GM23248 (cell line): Measurements from ENCODE around the gene DPM1. TPM values are rescaled to one million over a fixed set of nuclear protein-coding genes. Genes with fewer than 3 reads are reported as not detected.

Experiments
- DNase-seq: peaks from one replicate; pipeline ENCODE4 v3.0.0-alpha.2; 2015
- H2AFZ ChIP-seq: fragments of 200-600 bp; sonication (generic); 2 replicates; pipeline ENCODE4 v1.6.1; 2016; ENCODE audit warnings: antibody characterized with exemption
- H3F3A ChIP-seq: fragments of 200-600 bp; sonication (generic); 2 replicates; pipeline ENCODE4 v1.6.1; 2016; ENCODE audit warnings: mild to moderate bottlenecking, antibody characterized with exemption, mixed run types; ENCODE audit not compliant: insufficient read depth
- H3K27ac ChIP-seq: fragments of 200-600 bp; sonication (generic); 2 replicates; pipeline ENCODE4 v1.5.1; 2016; ENCODE audit warnings: mild to moderate bottlenecking
- H3K27me3 ChIP-seq: fragments of 200-600 bp; sonication (generic); replicated peaks from 2 replicates; pipeline ENCODE4 v1.6.1; 2016; ENCODE audit warnings: mild to moderate bottlenecking; ENCODE audit not compliant: insufficient read depth
- H3K36me3 ChIP-seq: fragments of 200-600 bp; sonication (generic); 2 replicates; pipeline ENCODE4 v1.6.1; 2016; ENCODE audit warnings: low read depth, mild to moderate bottlenecking
- H3K4me1 ChIP-seq: fragments of 200-600 bp; sonication (generic); 2 replicates; pipeline ENCODE4 v1.6.1; 2016; ENCODE audit warnings: mild to moderate bottlenecking; ENCODE audit not compliant: insufficient read depth
- H3K4me2 ChIP-seq: fragments of 200-600 bp; sonication (generic); one replicate; pipeline ENCODE4 v1.6.1; 2016; ENCODE audit warnings: mild to moderate bottlenecking; ENCODE audit not compliant: unreplicated experiment
- H3K4me3 ChIP-seq: fragments of 200-600 bp; sonication (generic); 2 replicates; pipeline ENCODE4 v1.5.1; 2016; ENCODE audit warnings: mild to moderate bottlenecking
- H3K79me2 ChIP-seq: fragments of 200-600 bp; sonication (generic); 2 replicates; pipeline ENCODE4 v1.6.1; 2016; ENCODE audit warnings: mild to moderate bottlenecking; ENCODE audit not compliant: insufficient read depth
- H3K9ac ChIP-seq: fragments of 200-600 bp; sonication (generic); 2 replicates; pipeline ENCODE4 v1.6.1; 2016; ENCODE audit warnings: mild to moderate bottlenecking
- H3K9me2 ChIP-seq: fragments of 200-600 bp; sonication (generic); 2 replicates; pipeline ENCODE4 v1.6.1; 2016; ENCODE audit warnings: mixed run types, mild to moderate bottlenecking, moderate library complexity; ENCODE audit not compliant: insufficient read depth
- H3K9me3 ChIP-seq: fragments of 200-600 bp; sonication (generic); one replicate; pipeline ENCODE4 v1.6.1; 2017; ENCODE audit warnings: low read depth
- H4K20me1 ChIP-seq: fragments of 200-600 bp; sonication (generic); 2 replicates; pipeline ENCODE4 v1.6.0; 2016; ENCODE audit not compliant: insufficient read depth
- EZH2 ChIP-seq: fragments of 200-600 bp; sonication (generic); IDR thresholded peaks from 2 replicates; pipeline ENCODE4 v1.6.1; 2018; ENCODE audit warnings: antibody characterized with exemption, mild to moderate bottlenecking; ENCODE audit not compliant: insufficient read depth, poor library complexity, severe bottlenecking
- EZH2phosphoT487 ChIP-seq: fragments of 200-600 bp; sonication (generic); IDR thresholded peaks from 2 replicates; pipeline ENCODE4 v1.6.1; 2018; ENCODE audit warnings: antibody characterized with exemption, moderate library complexity, mild to moderate bottlenecking, low read depth; ENCODE audit not compliant: insufficient read depth
- WGBS, 2 experiments: methylation state at CpG; one replicate each; pipeline ENCODE4 v1.1.6; 2015 to 2017; ENCODE audit warnings: low lambda C conversion rate in 2 of 2, low coverage in 1 of 2; ENCODE audit errors: missing lambda C conversion rate in 2 of 2; 5-methylcytosine and 5-hydroxymethylcytosine counted together
- in situ Hi-C: fragments of 300-500 bp; cut with MboI; formaldehyde crosslinking; loops from 2 replicates; pipeline ENCODE4 v1.15.0; 2020
- polyA plus RNA-seq: library from polyadenylated mRNA; unstranded; fragments of >200 nt; fragmentation: Nextera tagmentation; extraction: Ambion mirVana; gene quantifications from 2 replicates; pipeline ENCODE4 v1.2.1, GENCODE V29; 2016
- total RNA-seq: library from RNA; depleted of rRNA; stranded (reverse); fragments of >200 nt; shearing (Covaris generic); gene quantifications from 2 replicates; pipeline ENCODE4 v1.2.3, GENCODE V29; 2014

The DPM1 gene
- total and polyA plus RNA-seq, 2 experiments from 2014 or later = 93.1 to 127 TPM

DNA sequence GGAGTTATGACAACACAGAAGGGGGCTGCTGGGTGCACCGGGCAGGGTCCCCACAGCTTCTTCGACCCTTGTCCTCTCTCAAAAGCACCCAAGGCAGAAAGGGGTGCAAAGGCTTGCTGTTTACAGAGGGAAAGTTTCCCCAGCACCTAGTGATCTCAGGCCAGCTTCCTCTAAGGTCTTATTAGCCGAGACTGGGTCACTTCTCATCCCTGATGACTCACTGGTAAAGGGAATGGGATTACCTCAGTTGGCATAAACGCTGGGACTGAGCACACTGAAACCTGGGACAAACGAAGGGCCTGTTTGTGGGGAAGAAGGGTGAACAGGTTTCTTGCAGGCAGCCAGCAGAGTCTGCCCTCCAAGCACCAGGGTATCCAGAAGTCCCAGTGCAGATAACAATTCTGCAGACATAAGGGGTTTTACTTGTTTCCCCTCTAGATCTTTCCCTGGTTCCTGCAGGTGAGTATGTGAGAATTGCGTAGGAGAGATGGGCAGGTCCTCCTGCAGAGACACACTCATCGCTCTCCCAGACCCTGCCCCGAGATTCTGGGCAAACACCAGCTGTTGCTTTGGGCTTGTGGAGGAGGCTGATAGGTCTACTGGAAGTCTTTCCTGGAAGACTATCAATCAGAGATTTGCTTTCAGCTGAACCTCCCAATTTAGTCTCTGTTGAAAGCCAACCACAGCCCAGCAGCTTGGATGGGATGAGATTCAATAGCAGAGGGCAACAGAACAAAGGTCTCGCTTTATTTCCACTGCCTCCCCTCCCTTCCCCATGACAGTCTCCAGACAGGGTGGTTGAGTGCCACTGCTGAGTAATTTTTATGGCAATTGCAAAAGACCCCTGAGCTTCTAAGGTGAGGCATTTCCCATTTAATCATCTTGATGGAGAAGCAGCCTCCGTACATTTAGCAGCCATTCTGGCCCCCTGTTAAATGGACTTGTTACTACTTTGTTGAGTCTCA lies 38.9 kb upstream of the DPM1 start:
- Histone ChIP-seq H3K79me2 (no peaks in the 10 kb centered on the region), H3K9ac (no peak overlapping the region), H2AFZ (no peak overlapping the region), H4K20me1 (no peaks in the 10 kb centered on the region), H3K4me1 (peaks cover 7% of the 10 kb centered on the region), H3K4me2 (no peak overlapping the region), H3K36me3 (no peaks in the 10 kb centered on the region), H3K9me2 (no peaks in the 10 kb centered on the region), H3K9me3 (no peaks in the 10 kb centered on the region), H3K27ac (no peak overlapping the region), H3K4me3 (no peak overlapping the region), H3K27me3 (no peaks in the 10 kb centered on the region), H3F3A (no peaks in the 10 kb centered on the region; the same call in 1 of the 2 replicates)
- in situ Hi-C loops = loop anchor here (25.0 kb wide), 2 partner anchors 790 to 1090 kb away; no protein-coding TSS in a partner anchor
- WGBS, 2 experiments = 44 to 46% methylated on average over 10 of the region's 10 CpGs
- TF ChIP-seq EZH2phosphoT487 (no peak), EZH2 (no peak)
- peak; percentile 81 for DNase-seq

DNA sequence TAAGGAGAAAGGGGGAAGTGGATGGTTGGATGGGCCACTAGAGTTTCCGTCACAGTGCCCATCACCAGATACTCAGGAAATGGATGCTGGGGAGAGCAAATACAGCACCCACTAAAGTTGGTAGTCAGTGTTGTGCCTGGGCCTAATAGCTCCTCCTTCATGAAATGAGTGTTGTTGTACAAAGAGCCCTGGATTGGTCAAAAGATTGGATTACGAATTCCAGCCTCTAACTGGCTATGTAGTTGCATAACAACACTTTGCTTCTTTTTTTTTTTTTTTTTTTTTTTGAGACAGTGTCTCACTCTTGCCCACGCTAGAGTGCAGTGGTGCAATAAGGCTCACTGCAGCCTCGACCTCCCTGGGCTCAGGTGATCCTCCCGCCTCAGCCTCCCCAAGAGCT lies 37.2 kb upstream of the DPM1 start:
- Histone ChIP-seq H3K4me1 (peaks cover 7% of the 10 kb centered on the region), H3K36me3 (no peaks in the 10 kb centered on the region), H3F3A (no peaks in the 10 kb centered on the region; the same call in 1 of the 2 replicates), H3K9ac (no peak overlapping the region), H3K9me2 (no peaks in the 10 kb centered on the region), H3K4me3 (no peak overlapping the region), H3K9me3 (no peaks in the 10 kb centered on the region), H3K27ac (no peak overlapping the region), H3K4me2 (no peak overlapping the region), H3K79me2 (no peaks in the 10 kb centered on the region), H3K27me3 (no peaks in the 10 kb centered on the region), H4K20me1 (no peaks in the 10 kb centered on the region), H2AFZ (no peak overlapping the region)
- peak; percentile 56 for DNase-seq
- in situ Hi-C loops = loop anchor here (25.0 kb wide), 2 partner anchors 792 to 1092 kb away; no protein-coding TSS in a partner anchor
- TF ChIP-seq EZH2phosphoT487 (no peak), EZH2 (no peak)
- WGBS, 2 experiments = 71 to 81% methylated on average over 4 to 5 of the region's 5 CpGs

DNA sequence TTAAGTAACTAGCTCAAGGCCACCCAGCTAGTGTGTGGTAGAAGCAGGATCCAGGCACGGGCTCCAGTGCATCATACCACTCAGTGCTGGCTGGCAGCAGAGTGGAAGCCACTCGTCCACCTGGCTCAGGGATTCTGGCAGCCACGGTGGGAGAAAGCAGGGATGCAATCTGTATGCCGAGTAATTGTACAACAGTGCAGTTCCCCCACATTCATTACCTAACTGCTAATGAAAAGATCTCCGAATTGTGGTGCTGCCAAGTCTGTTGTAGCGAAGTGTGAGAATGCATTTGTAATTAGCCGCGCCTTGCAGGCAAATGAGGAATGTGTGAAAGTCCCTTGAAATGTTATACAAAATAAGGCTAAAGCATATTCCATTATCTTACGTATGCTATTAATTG lies 35.5 kb upstream of the DPM1 start:
- no peak overlapping the region for H2AFZ ChIP-seq
- H3K9ac ChIP-seq = no peak overlapping the region
- no peak overlapping the region for H3K4me2 ChIP-seq
- in situ Hi-C loops = loop anchor here (25.0 kb wide), 2 partner anchors 793 to 1093 kb away; no protein-coding TSS in a partner anchor
- H3K79me2 ChIP-seq = no peaks in the 10 kb centered on the region
- no peak overlapping the region for H3K4me3 ChIP-seq
- H3K27ac ChIP-seq = no peak overlapping the region
- no peaks in the 10 kb centered on the region for H4K20me1 ChIP-seq
- H3K36me3 ChIP-seq = no peaks in the 10 kb centered on the region
- no peaks in the 10 kb centered on the region for H3K9me2 ChIP-seq
- DNase-seq = no peak
- no peak for TF ChIP-seq EZH2phosphoT487
- TF ChIP-seq EZH2 = no peak
- H3K9me3 ChIP-seq = no peaks in the 10 kb centered on the region
- H3F3A ChIP-seq = no peaks in the 10 kb centered on the region; the same call in 1 of the 2 replicates
- WGBS, 2 experiments = 74 to 77% methylated on average over 9 of the region's 9 CpGs
- H3K27me3 ChIP-seq = no peaks in the 10 kb centered on the region
- peaks cover 7% of the 10 kb centered on the region for H3K4me1 ChIP-seq

DNA sequence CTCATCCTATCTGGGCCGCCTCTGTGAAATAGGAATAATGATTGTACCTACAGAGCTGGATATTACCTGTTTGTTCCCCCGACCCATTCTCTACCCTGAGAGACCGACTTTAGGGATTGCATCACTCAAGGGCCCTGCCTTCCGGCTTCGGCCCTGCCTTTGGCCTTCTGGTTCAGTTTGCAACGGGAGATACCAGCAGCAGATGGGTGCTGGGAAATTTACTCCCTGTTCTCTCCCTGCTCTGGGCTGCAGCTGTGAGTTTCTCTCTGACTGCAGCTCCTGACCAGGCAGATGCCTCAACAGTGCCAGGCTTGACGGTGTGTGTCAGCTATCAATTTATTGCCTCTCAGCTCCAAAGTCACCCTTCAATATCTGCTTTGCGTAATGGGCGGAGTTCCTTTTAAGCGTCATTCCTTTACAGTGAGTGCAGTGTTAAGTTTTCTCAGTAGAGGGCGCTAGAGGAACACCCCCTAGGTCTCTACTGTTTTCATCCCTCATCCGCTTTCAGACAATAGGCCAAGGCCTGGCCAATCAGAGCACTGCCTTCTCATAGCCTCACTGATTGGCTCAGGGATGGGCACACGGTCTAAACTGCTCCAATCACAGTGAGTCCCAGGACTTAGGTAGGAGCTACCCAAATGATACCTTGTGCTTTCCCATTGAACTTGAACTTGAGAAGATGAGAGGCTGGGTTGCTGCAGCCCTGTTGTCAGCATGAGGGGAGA lies 34.6 kb upstream of the DPM1 start:
- H3K4me2 ChIP-seq = no peak overlapping the region
- H3K9me3 ChIP-seq = no peaks in the 10 kb centered on the region
- WGBS, 2 experiments = 46 to 49% methylated on average over 13 of the region's 13 CpGs
- TF ChIP-seq EZH2 (no peak), EZH2phosphoT487 (no peak)
- H3K9ac ChIP-seq = no peak overlapping the region
- H3K9me2 ChIP-seq = no peaks in the 10 kb centered on the region
- no peaks in the 10 kb centered on the region for H3K27me3 ChIP-seq
- in situ Hi-C loops = loop anchor here (25.0 kb wide), 2 partner anchors 794 to 1094 kb away; no protein-coding TSS in a partner anchor
- peak; percentile 74 for DNase-seq
- H3K79me2 ChIP-seq = no peaks in the 10 kb centered on the region
- H3K27ac ChIP-seq = no peak overlapping the region
- H3K36me3 ChIP-seq = no peaks in the 10 kb centered on the region
- peak overlapping the region; percentile 53 for H2AFZ ChIP-seq
- H3F3A ChIP-seq = no peaks in the 10 kb centered on the region; the same call in 1 of the 2 replicates
- no peaks in the 10 kb centered on the region for H4K20me1 ChIP-seq
- H3K4me3 ChIP-seq = no peak overlapping the region
- H3K4me1 ChIP-seq = peaks cover 7% of the 10 kb centered on the region
